Esophagus muscularis mucosa (tissue), 4 donors: Measurements from ENCODE around the gene PCDHGA1. TPM values are rescaled to one million over a fixed set of nuclear protein-coding genes. Genes with fewer than 3 reads are reported as not detected.

Experiments
- DNase-seq: peaks from one replicate; pipeline ENCODE4 v3.0.0-alpha.2; 2017; ENCODE audit errors: extremely low spot score
- H3K27ac ChIP-seq, 4 donors: fragments of 200-600 bp; sonication (generic); replicated peaks in 1 of 4; 1 replicate in 3 of 4; 2 replicates in 1 of 4; pipeline ENCODE4 v1.5.1; 2016 to 2019; ENCODE audit warnings: mild to moderate bottlenecking in 1 of 4
- H3K27me3 ChIP-seq, 4 donors: fragments of 200-600 bp; sonication (generic); one replicate each; pipeline versions ENCODE4 v1.5.1 to v1.6.0; 2016 to 2019
- H3K36me3 ChIP-seq, 4 donors: fragments of 200-600 bp; sonication (generic); one replicate each; pipeline ENCODE4 v1.5.1; 2016 to 2019
- H3K4me1 ChIP-seq, 4 donors: fragments of 200-600 bp; sonication (generic); one replicate each; pipeline ENCODE4 v1.5.1; 2016 to 2019
- H3K4me3 ChIP-seq, 4 donors: fragments of 200-600 bp; sonication (generic); 1 replicate in 2 of 4; 2 replicates in 2 of 4; pipeline ENCODE4 v1.5.1; 2016 to 2019; ENCODE audit warnings: mild to moderate bottlenecking in 4 of 4, moderate library complexity in 1 of 4
- H3K9me3 ChIP-seq, 4 donors: fragments of 200-600 bp; sonication (generic); 1 replicate in 3 of 4; 2 replicates in 1 of 4; pipeline ENCODE4 v1.5.1; 2016 to 2019
- CTCF ChIP-seq, 3 experiments: fragments of 200-600 bp in 2 of 3; fragments of 450-650 bp in 1 of 3; sonication (generic) in 2 of 3; IDR thresholded peaks; one replicate each; pipeline ENCODE4 v1.5.1; 2017 to 2019; ENCODE audit warnings: antibody characterized with exemption in 3 of 3, mild to moderate bottlenecking in 2 of 3, moderate library complexity in 1 of 3
- EP300 ChIP-seq: sonication (generic); formaldehyde crosslinking; IDR thresholded peaks from one replicate; pipeline ENCODE4 v1.6.1; 2017; ENCODE audit warnings: antibody characterized with exemption
- POLR2A ChIP-seq: fragments of 450-650 bp; IDR thresholded peaks from one replicate; pipeline ENCODE4 v1.6.1; 2017; ENCODE audit warnings: antibody characterized with exemption, moderate library complexity, mild to moderate bottlenecking, low read depth
- POLR2AphosphoS5 ChIP-seq, 2 donors: sonication (generic); formaldehyde crosslinking; IDR thresholded peaks; one replicate each; pipeline ENCODE4 v1.6.1; 2017; ENCODE audit warnings: antibody characterized with exemption in 2 of 2
- WGBS: methylation state at CpG from one replicate; pipeline ENCODE4 v1.1.5; 2018; 5-methylcytosine and 5-hydroxymethylcytosine counted together
- intact Hi-C: fragments of 100-400 bp; cut with DNase I; formaldehyde crosslinking; loops from one replicate; pipeline ENCODE4 v1.15.1; 2023
- total RNA-seq, 4 donors: library from RNA; depleted of rRNA; stranded (reverse); fragments of >200 nt; gene quantifications; one replicate each; pipeline versions ENCODE4 v1.1.0 to v1.2.1, GENCODE V29; 2016

Gene PCDHGA1
- total RNA-seq, 4 donors from 2014 or later: 0.45 to 1.2 (median 0.76) TPM

- DNase-seq: no peak
- TF ChIP-seq CTCF (IDR thresholded peaks at IDR 0.05) (peak; percentile 26 to 47 (median 31)), POLR2AphosphoS5 (IDR thresholded peaks at IDR 0.05) (no peak)
- Histone ChIP-seq H3K36me3 (no peaks in the 10 kb centered on the region), H3K4me1 (no peaks in the 10 kb centered on the region), H3K27ac (peak within 1 kb of the TSS in 1 of 4 donors; percentile 27), H3K4me3 (peak within 1 kb of the TSS; percentile 22 to 37 (median 30)), H3K9me3 (peaks cover 0 to 95% (median 87%) of the 10 kb centered on the region in 4 donors), H3K27me3 (peaks cover 0 to 42% (median 3%) of the 10 kb centered on the region in 4 donors)
- WGBS: 26% methylated on average over 26 of the region's 29 CpGs
- intact Hi-C loops: loop anchor here (10.0 kb wide), 1 partner anchor 215 kb away; no protein-coding TSS in a partner anchor
Measured at GRCh38 chr5:141349917-141350619, 19.8 kb downstream of the PCDHGA1 start, which contains the start of gene PCDHGB1. Gene PCDHGB1 (plus strand): TSS chr5:141350099. CDS start chr5:141350261, 162 bp downstream.

DNA sequence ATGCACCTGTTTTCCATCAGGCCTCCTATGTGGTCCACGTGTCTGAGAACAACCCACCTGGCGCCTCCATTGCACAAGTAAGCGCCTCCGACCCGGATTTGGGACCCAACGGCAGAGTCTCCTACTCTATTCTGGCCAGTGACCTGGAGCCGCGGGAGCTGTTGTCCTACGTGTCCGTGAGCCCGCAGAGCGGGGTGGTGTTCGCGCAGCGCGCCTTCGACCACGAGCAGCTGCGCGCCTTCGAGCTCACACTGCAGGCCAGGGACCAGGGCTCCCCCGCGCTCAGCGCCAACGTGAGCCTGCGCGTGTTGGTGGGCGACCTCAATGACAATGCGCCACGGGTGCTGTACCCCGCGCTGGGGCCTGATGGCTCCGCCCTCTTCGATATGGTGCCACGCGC is 21.3 kb downstream of the PCDHGA1 start:
- peaks cover 0 to 29% (median 3%) of the 10 kb centered on the region in 4 donors for H3K27me3 ChIP-seq
- no peak for TF ChIP-seq CTCF (IDR thresholded peaks at IDR 0.05)
- TF ChIP-seq POLR2AphosphoS5 (IDR thresholded peaks at IDR 0.05): no peak
- no peak for TF ChIP-seq POLR2A
- TF ChIP-seq EP300: no peak
- no peak for DNase-seq
- H3K9me3 ChIP-seq: peaks cover 4 to 96% (median 88%) of the 10 kb centered on the region in 4 donors
- WGBS: no CpG with 5 or more reads among the region's 36 CpGs
- intact Hi-C loops: loop anchor here (10.0 kb wide), 1 partner anchor 213 kb away; no protein-coding TSS in a partner anchor
- no peaks in the 10 kb centered on the region for H3K36me3 ChIP-seq
- no peaks in the 10 kb centered on the region for H3K4me1 ChIP-seq
- H3K4me3 ChIP-seq: no peak overlapping the region
- H3K27ac ChIP-seq: no peak overlapping the region

- intact Hi-C loops: loop anchor here (10.0 kb wide), 1 partner anchor 210 kb away; no protein-coding TSS in a partner anchor
- no peaks in the 10 kb centered on the region for H3K36me3 ChIP-seq
- peaks cover 10 to 98% (median 95%) of the 10 kb centered on the region in 4 donors for H3K9me3 ChIP-seq
- no peak within 1 kb of the TSS for H3K27ac ChIP-seq
- no peaks in the 10 kb centered on the region for H3K4me1 ChIP-seq
- H3K4me3 ChIP-seq: peak within 1 kb of the TSS; percentile 21 to 48 (median 43)
- peaks cover 0 to 23% (median 3%) of the 10 kb centered on the region in 4 donors for H3K27me3 ChIP-seq
- no peak for DNase-seq
- 16% methylated on average over 13 of the region's 29 CpGs for WGBS
- TF ChIP-seq EP300 (no peak), POLR2AphosphoS5 (IDR thresholded peaks at IDR 0.05) (no peak), CTCF (IDR thresholded peaks at IDR 0.05) (peak; percentile 30 to 33 (median 32)), POLR2A (no peak)
Measured at GRCh38 chr5:141354900-141355469, 24.7 kb downstream of the PCDHGA1 start, which contains the start of gene PCDHGA4. Gene PCDHGA4 (plus strand): TSS chr5:141355021. CDS start chr5:141355108, 87 bp downstream.

DNA sequence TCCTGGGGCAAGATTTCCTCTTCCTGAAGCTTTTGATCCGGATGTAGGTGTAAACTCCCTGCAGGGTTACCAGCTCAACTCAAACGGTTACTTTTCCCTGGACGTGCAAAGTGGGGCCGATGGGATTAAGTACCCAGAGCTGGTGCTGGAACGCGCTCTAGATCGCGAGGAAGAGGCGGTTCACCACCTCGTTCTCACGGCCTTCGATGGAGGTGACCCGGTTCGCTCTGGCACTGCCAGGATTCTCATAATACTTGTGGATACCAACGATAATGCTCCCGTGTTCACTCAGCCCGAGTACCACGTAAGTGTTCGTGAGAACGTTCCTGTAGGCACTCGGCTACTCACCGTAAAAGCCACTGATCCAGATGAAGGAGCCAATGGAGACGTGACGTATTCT is 25.3 kb downstream of the PCDHGA1 start:
- intact Hi-C loops: loop anchor here (10.0 kb wide), 1 partner anchor 209 kb away; no protein-coding TSS in a partner anchor
- no peak for TF ChIP-seq POLR2A
- no peak for TF ChIP-seq CTCF (IDR thresholded peaks at IDR 0.05)
- peaks cover 10 to 98% (median 95%) of the 10 kb centered on the region in 4 donors for H3K9me3 ChIP-seq
- no peaks in the 10 kb centered on the region for H3K36me3 ChIP-seq
- H3K4me1 ChIP-seq: no peaks in the 10 kb centered on the region
- 48% methylated on average over 24 of the region's 24 CpGs for WGBS
- H3K27me3 ChIP-seq: peaks cover 0 to 22% (median 3%) of the 10 kb centered on the region in 4 donors
- peak overlapping the region; percentile 21 to 48 (median 43) for H3K4me3 ChIP-seq
- H3K27ac ChIP-seq: no peak overlapping the region
- no peak for DNase-seq
